Measurements from ENCODE around the gene RNASEH1. TPM values are rescaled to one million over a fixed set of nuclear protein-coding genes. Genes with fewer than 3 reads are reported as not detected.
"Not testable (repeated sequence)": the region's sequence is repeated elsewhere in the genome, so short reads cannot be mapped to it uniquely, and the experiment has no call there.

The RNASEH1 gene
- total RNA-seq, 6 donors from 2014 or later, result 17.1 to 19.5 (median 18.0) TPM

DNA sequence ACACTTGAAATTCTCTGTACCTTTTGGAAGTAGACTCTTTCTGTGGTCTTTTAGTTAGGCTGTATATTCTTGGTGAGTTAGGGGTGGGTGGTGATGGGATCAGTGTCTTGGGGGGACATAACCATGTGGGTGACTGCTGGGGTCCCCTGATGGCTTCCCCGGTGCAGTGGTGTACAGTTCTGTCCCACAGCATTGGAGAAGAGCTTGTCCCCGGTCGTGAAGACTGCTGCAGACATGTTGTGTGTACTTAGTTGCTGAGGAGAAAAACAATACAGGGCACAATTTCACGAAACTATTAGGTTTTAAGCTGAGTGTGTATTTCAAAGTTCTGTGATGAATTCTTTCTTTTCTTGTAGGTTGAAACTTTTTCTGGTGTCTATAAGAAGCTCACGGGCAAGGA lies 22.3 kb upstream of the RNASEH1 start:
- Histone ChIP-seq H3K27ac (no peak overlapping the region), H3K9me3 (no peaks in the 10 kb centered on the region), H3K27me3 (no peaks in the 10 kb centered on the region), H3K4me3 (no peak overlapping the region), H3K4me1 (peaks cover 19 to 48% (median 29%) of the 10 kb centered on the region in 4 donors), H3K36me3 (peaks cover 26 to 83% (median 48%) of the 10 kb centered on the region in 4 donors)
- ATAC-seq (ENCODE audit: low FRiP score in 2 of 2) (no peak), DNase-seq (no peak)
- WGBS, 2 donors, result 85 to 92% methylated on average over 5 of the region's 5 CpGs
- no peak for TF ChIP-seq POLR2AphosphoS5 (IDR thresholded peaks at IDR 0.05)
- TF ChIP-seq EP300 (IDR thresholded peaks at IDR 0.05), result no peak
- TF ChIP-seq POLR2A (IDR thresholded peaks at IDR 0.05), result no peak
- TF ChIP-seq, protein P1, sequence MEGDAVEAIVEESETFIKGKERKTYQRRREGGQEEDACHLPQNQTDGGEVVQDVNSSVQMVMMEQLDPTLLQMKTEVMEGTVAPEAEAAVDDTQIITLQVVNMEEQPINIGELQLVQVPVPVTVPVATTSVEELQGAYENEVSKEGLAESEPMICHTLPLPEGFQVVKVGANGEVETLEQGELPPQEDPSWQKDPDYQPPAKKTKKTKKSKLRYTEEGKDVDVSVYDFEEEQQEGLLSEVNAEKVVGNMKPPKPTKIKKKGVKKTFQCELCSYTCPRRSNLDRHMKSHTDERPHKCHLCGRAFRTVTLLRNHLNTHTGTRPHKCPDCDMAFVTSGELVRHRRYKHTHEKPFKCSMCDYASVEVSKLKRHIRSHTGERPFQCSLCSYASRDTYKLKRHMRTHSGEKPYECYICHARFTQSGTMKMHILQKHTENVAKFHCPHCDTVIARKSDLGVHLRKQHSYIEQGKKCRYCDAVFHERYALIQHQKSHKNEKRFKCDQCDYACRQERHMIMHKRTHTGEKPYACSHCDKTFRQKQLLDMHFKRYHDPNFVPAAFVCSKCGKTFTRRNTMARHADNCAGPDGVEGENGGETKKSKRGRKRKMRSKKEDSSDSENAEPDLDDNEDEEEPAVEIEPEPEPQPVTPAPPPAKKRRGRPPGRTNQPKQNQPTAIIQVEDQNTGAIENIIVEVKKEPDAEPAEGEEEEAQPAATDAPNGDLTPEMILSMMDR (IDR thresholded peaks at IDR 0.05), result no peak

DNA sequence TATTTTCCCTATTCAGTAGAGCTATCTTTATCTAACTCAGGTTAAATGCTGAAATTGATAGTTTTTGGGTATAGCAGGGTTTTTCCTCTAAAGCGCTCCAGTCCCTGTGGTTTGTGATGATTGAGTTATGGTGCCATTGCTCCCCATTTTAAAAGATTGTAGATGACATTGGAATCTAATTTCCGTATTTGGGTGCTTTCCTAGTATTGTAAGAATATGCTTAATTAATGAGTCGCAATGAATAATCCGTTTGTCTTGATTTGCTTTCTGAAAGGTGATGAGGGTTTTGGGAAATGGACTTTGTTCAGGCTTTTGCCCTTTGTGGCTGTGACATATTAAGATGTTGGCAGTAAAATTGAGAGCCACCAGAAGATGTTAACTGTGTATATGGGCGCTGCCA lies 20.9 kb upstream of the RNASEH1 start:
- peaks cover 26 to 80% (median 48%) of the 10 kb centered on the region in 4 donors for H3K36me3 ChIP-seq
- peaks cover 23 to 47% (median 32%) of the 10 kb centered on the region in 4 donors for H3K4me1 ChIP-seq
- no peak for DNase-seq
- peak overlapping the region in 1 of 4 donors; percentile 38 for H3K27ac ChIP-seq
- H3K4me3 ChIP-seq, result peak overlapping the region in 1 of 4 donors; percentile 0
- TF ChIP-seq EP300 (IDR thresholded peaks at IDR 0.05) (no peak), POLR2A (IDR thresholded peaks at IDR 0.05) (no peak), POLR2AphosphoS5 (IDR thresholded peaks at IDR 0.05) (no peak)
- TF ChIP-seq, protein P1 (IDR thresholded peaks at IDR 0.05), result no peak
- H3K9me3 ChIP-seq, result no peaks in the 10 kb centered on the region
- ATAC-seq (ENCODE audit: low FRiP score in 2 of 2), result no peak
- no peaks in the 10 kb centered on the region for H3K27me3 ChIP-seq
- 77% methylated on average over 5 of the region's 5 CpGs for WGBS, 2 donors

DNA sequence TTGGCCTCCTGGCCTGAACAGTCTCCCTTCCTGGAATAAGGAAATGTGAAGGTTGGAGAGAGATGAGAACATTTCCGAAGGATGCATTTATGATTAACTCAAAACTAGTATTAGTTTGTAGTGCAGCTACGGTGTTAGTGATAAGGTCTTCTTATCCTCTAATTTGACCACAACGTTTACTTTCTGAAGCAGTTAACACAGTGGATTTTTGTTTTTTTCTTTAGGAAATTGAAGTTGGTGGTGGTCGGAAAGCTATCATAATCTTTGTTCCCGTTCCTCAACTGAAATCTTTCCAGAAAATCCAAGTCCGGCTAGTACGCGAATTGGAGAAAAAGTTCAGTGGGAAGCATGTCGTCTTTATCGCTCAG lies 18.1 kb upstream of the RNASEH1 start:
- 66 to 69% methylated on average over 10 of the region's 10 CpGs for WGBS, 2 donors

DNA sequence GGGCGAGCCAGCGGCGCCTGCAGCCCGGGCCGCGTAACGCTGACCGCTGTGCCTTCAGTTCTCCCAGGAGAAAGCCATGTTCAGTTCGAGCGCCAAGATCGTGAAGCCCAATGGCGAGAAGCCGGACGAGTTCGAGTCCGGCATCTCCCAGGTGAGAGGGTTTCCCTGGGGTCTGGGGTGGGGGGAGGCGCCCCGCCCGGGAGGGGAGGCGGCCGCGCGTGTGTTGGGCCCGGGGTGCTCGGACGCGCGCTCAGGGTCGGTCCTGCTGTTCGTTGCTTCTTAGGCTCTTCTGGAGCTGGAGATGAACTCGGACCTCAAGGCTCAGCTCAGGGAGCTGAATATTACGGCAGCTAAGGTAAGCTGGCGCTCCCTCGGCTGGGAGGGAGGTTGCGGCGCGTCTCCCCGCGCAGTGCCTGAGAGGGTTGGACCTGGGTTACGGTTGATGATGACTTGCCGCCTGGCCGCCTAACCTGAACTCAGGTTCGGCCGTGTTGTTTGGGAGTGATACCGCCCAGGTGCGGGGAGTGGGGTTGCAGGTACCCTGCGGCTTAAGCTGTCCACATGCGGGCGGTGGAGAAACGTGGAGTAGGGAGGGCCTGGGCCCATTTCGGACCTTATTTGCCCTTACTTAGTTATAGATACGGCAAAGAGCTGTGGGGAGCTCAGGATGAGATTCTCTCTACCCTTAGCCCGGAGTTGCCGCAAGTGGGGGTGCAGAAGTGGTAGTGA lies 17.6 kb upstream of the RNASEH1 start:
- H3K4me3 ChIP-seq, result peak overlapping the region; percentile 80 to 92 (median 84)
- ATAC-seq (ENCODE audit: low FRiP score in 2 of 2), result peak; percentile 45 to 82
- 3 to 7% methylated on average over 12 to 46 of the region's 54 CpGs for WGBS, 2 donors
- no peaks in the 10 kb centered on the region for H3K27me3 ChIP-seq
- TF ChIP-seq EP300 (IDR thresholded peaks at IDR 0.05), result no peak
- TF ChIP-seq, protein P1 (IDR thresholded peaks at IDR 0.05), result no peak
- TF ChIP-seq POLR2AphosphoS5 (IDR thresholded peaks at IDR 0.05), result no peak
- TF ChIP-seq POLR2A (IDR thresholded peaks at IDR 0.05), result no peak
- peaks cover 22 to 47% (median 31%) of the 10 kb centered on the region in 4 donors for H3K36me3 ChIP-seq
- peak in 1 of 2 donors; percentile 88 for DNase-seq
- H3K9me3 ChIP-seq, result no peaks in the 10 kb centered on the region
- H3K27ac ChIP-seq, result peak overlapping the region; percentile 91 to 94 (median 92)
- peaks cover 23 to 47% (median 32%) of the 10 kb centered on the region in 4 donors for H3K4me1 ChIP-seq

More for the DNA sequence above, 18.1 kb upstream of the RNASEH1 start:
- Histone ChIP-seq H3K27ac (peak overlapping the region; percentile 91 to 94 (median 92)), H3K36me3 (peaks cover 26 to 52% (median 36%) of the 10 kb centered on the region in 4 donors), H3K4me1 (peaks cover 23 to 47% (median 32%) of the 10 kb centered on the region in 4 donors), H3K4me3 (peak overlapping the region; percentile 80 to 92 (median 84))
- DNase-seq; H3K9me3 ChIP-seq; H3K27me3 ChIP-seq; ATAC-seq (ENCODE audit: low FRiP score in 2 of 2): not testable (repeated sequence)

DNA sequence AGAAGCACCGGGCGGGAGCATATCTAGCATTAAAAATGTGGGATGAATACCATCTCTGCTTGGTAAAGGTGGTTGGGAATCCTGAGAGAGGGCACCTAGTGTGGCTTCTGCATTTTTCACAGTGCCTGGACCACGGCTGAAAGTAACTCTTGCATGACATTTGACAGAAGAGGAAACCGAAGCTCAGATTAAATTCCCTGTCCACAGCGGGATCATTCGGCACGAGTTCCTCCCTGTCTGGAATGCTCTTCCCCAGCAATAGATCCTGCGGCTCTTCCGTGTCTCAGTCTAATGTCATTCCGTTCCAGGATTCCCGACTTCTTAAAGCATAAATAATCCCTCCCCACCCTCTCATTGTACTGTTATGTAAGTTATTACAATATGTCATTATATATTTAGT lies 16.0 kb upstream of the RNASEH1 start:
- DNase-seq (no peak), ATAC-seq (ENCODE audit: low FRiP score in 2 of 2) (no peak)
- H3K27ac ChIP-seq, result no peak overlapping the region
- no peaks in the 10 kb centered on the region for H3K9me3 ChIP-seq
- no peaks in the 10 kb centered on the region for H3K27me3 ChIP-seq
- H3K36me3 ChIP-seq, result peaks cover 10 to 31% (median 16%) of the 10 kb centered on the region in 4 donors
- no peak overlapping the region for H3K4me3 ChIP-seq
- TF ChIP-seq, protein P1 (IDR thresholded peaks at IDR 0.05), result no peak
- TF ChIP-seq POLR2AphosphoS5 (IDR thresholded peaks at IDR 0.05), result no peak
- no peak for TF ChIP-seq EP300 (IDR thresholded peaks at IDR 0.05)
- no peak for TF ChIP-seq POLR2A (IDR thresholded peaks at IDR 0.05)
- H3K4me1 ChIP-seq, result peaks cover 23 to 42% (median 32%) of the 10 kb centered on the region in 4 donors
- 95 to 96% methylated on average over 11 of the region's 11 CpGs for WGBS, 2 donors
